Neural progenitor cell (in vitro differentiated cells): ENCODE results near the gene IGHMBP2. TPM values are rescaled to one million over a fixed set of nuclear protein-coding genes. Genes with fewer than 3 reads are reported as not detected.
A peak's percentile ranks its signal among the peaks of the same experiment; 100 is the strongest.

Experiments
- DNase-seq: peaks from one replicate; pipeline ENCODE4 v3.0.0-alpha.2; 2016; ENCODE audit warnings: low spot score
- H2AFZ ChIP-seq: fragments of 200-600 bp; sonication (generic); replicated peaks from 2 replicates; pipeline ENCODE4 v1.6.1; 2016; ENCODE audit warnings: antibody characterized with exemption
- H3F3A ChIP-seq: fragments of 200-600 bp; sonication (generic); 2 replicates; pipeline ENCODE4 v1.6.1; 2016; ENCODE audit warnings: antibody characterized with exemption, low read depth
- H3K27ac ChIP-seq: fragments of 200-600 bp; sonication (generic); 2 replicates; pipeline ENCODE4 v1.5.1; 2016; ENCODE audit warnings: mild to moderate bottlenecking
- H3K27me3 ChIP-seq: fragments of 200-600 bp; sonication (generic); 2 replicates; pipeline ENCODE4 v1.6.1; 2016; ENCODE audit warnings: mild to moderate bottlenecking, moderate library complexity
- H3K36me3 ChIP-seq: fragments of 200-600 bp; sonication (generic); 2 replicates; pipeline ENCODE4 v1.5.1; 2016
- H3K4me1 ChIP-seq: fragments of 200-600 bp; sonication (generic); 2 replicates; pipeline ENCODE4 v1.6.1; 2016; ENCODE audit warnings: mixed run types
- H3K4me2 ChIP-seq: fragments of 200-600 bp; sonication (generic); 2 replicates; pipeline ENCODE4 v1.6.1; 2016
- H3K4me3 ChIP-seq: fragments of 200-600 bp; sonication (generic); 2 replicates; pipeline ENCODE4 v1.5.1; 2016
- H3K79me2 ChIP-seq: fragments of 200-600 bp; sonication (generic); 2 replicates; pipeline ENCODE4 v1.6.1; 2016; ENCODE audit warnings: low read depth
- H3K9ac ChIP-seq: fragments of 200-600 bp; sonication (generic); 2 replicates; pipeline ENCODE4 v1.6.1; 2016
- H3K9me3 ChIP-seq: fragments of 200-600 bp; sonication (generic); 2 replicates; pipeline ENCODE4 v1.5.1; 2016; ENCODE audit warnings: low read depth
- H4K20me1 ChIP-seq: fragments of 200-600 bp; sonication (generic); 2 replicates; pipeline ENCODE4 v1.6.1; 2016; ENCODE audit warnings: low read depth
- H3K27ac Mint-ChIP-seq: 3 replicates; pipeline ENCODE4 v1.8.0; 2021; ENCODE audit warnings: mixed read lengths
- H3K27me3 Mint-ChIP-seq: 2 replicates; pipeline ENCODE4 v1.8.0; 2022; ENCODE audit warnings: low read depth, mild to moderate bottlenecking, inconsistent platforms, moderate library complexity, mixed read lengths; ENCODE audit not compliant: insufficient read depth
- H3K36me3 Mint-ChIP-seq: 3 replicates; pipeline ENCODE4 v1.8.0; 2021; ENCODE audit warnings: mixed read lengths
- H3K4me1 Mint-ChIP-seq: 3 replicates; pipeline ENCODE4 v1.8.0; 2021; ENCODE audit warnings: mixed read lengths
- H3K4me3 Mint-ChIP-seq: 3 replicates; pipeline ENCODE4 v1.8.0; 2021; ENCODE audit warnings: mild to moderate bottlenecking, moderate library complexity, mixed read lengths
- H3K9me3 Mint-ChIP-seq: 3 replicates; pipeline ENCODE4 v1.8.0; 2020; ENCODE audit warnings: mixed read lengths
- CTCF ChIP-seq: fragments of 200-600 bp; sonication (generic); IDR thresholded peaks from 2 replicates; pipeline ENCODE4 v1.5.1; 2017; ENCODE audit warnings: antibody characterized with exemption, mild to moderate bottlenecking
- EZH2 ChIP-seq: fragments of 200-600 bp; sonication (generic); IDR thresholded peaks from 2 replicates; pipeline ENCODE4 v1.6.1; 2017; ENCODE audit warnings: antibody characterized with exemption, mild to moderate bottlenecking, moderate library complexity
- EZH2phosphoT487 ChIP-seq: fragments of 200-600 bp; sonication (generic); IDR thresholded peaks from 2 replicates; pipeline ENCODE4 v1.6.1; 2017; ENCODE audit warnings: antibody characterized with exemption
- total RNA-seq: library from RNA; depleted of rRNA; stranded (reverse); fragments of >200 nt; gene quantifications from 2 replicates; pipeline ENCODE4 v1.2.3, GENCODE V29; 2015; ENCODE audit warnings: low replicate concordance

IGHMBP2 gene
- total RNA-seq, 1 donor from 2014 or later, result 13.6 TPM

- Histone ChIP-seq H3K79me2 (no peaks in the 10 kb centered on the region), H3K4me2 (no peak overlapping the region), H3K27ac (no peak overlapping the region), H3K27me3 (no peaks in the 10 kb centered on the region), H3K4me1 (no peaks in the 10 kb centered on the region), H2AFZ (no peak overlapping the region), H3K36me3 (no peaks in the 10 kb centered on the region), H3K4me3 (no peak overlapping the region), H4K20me1 (peaks cover 6% of the 10 kb centered on the region), H3K9ac (no peak overlapping the region), H3F3A (no peaks in the 10 kb centered on the region), H3K9me3 (no peaks in the 10 kb centered on the region)
- DNase-seq, result peak; percentile 71
- Mint-ChIP-seq H3K4me1 (peaks cover 2% of the 10 kb centered on the region), H3K27ac (no peak overlapping the region), H3K4me3 (no peak overlapping the region), H3K36me3 (peaks cover 15% of the 10 kb centered on the region), H3K9me3 (no peaks in the 10 kb centered on the region), H3K27me3 (peaks cover 2% of the 10 kb centered on the region)
- TF ChIP-seq EZH2phosphoT487 (no peak), EZH2 (no peak), CTCF (peak; percentile 66)
Measured at GRCh38 chr11:68889948-68890446, 13.7 kb upstream of the IGHMBP2 start.

- no peak overlapping the region for H3K9ac ChIP-seq
- no peak overlapping the region for H3K27ac Mint-ChIP-seq
Measured at GRCh38 chr11:68890490-68891231, 13.0 kb upstream of the IGHMBP2 start.

GRCh38 chr11:68891351-68891948 is 12.2 kb upstream of the IGHMBP2 start:
- Histone ChIP-seq H4K20me1 (peaks cover 6% of the 10 kb centered on the region), H3K4me1 (no peaks in the 10 kb centered on the region), H3K4me3 (no peak overlapping the region), H3K79me2 (no peaks in the 10 kb centered on the region), H3K27me3 (no peaks in the 10 kb centered on the region), H3K9ac (no peak overlapping the region), H2AFZ (no peak overlapping the region), H3K9me3 (no peaks in the 10 kb centered on the region), H3K27ac (no peak overlapping the region), H3F3A (no peaks in the 10 kb centered on the region), H3K4me2 (no peak overlapping the region), H3K36me3 (no peaks in the 10 kb centered on the region)
- Mint-ChIP-seq H3K27ac (no peak overlapping the region), H3K9me3 (no peaks in the 10 kb centered on the region), H3K36me3 (peaks cover 15% of the 10 kb centered on the region), H3K4me3 (no peak overlapping the region), H3K27me3 (peaks cover 2% of the 10 kb centered on the region), H3K4me1 (peaks cover 2% of the 10 kb centered on the region)
- no peak for TF ChIP-seq EZH2
- no peak for TF ChIP-seq CTCF
- no peak for TF ChIP-seq EZH2phosphoT487
- no peak for DNase-seq

More at GRCh38 chr11:68890490-68891231, 13.0 kb upstream of the IGHMBP2 start:
- Mint-ChIP-seq H3K36me3 (peaks cover 15% of the 10 kb centered on the region), H3K9me3 (no peaks in the 10 kb centered on the region), H3K4me1 (peaks cover 2% of the 10 kb centered on the region), H3K27me3 (peaks cover 2% of the 10 kb centered on the region), H3K4me3 (no peak overlapping the region)
- H3F3A ChIP-seq, result no peaks in the 10 kb centered on the region
- H3K36me3 ChIP-seq, result no peaks in the 10 kb centered on the region
- H3K9me3 ChIP-seq, result no peaks in the 10 kb centered on the region
- H3K27ac ChIP-seq, result no peak overlapping the region
- peaks cover 6% of the 10 kb centered on the region for H4K20me1 ChIP-seq
- no peak overlapping the region for H2AFZ ChIP-seq
- no peaks in the 10 kb centered on the region for H3K79me2 ChIP-seq
- no peaks in the 10 kb centered on the region for H3K4me1 ChIP-seq
- DNase-seq, result no peak
- TF ChIP-seq CTCF, result no peak
- no peak for TF ChIP-seq EZH2
- TF ChIP-seq EZH2phosphoT487, result no peak
- H3K4me3 ChIP-seq, result no peak overlapping the region
- no peaks in the 10 kb centered on the region for H3K27me3 ChIP-seq
- no peak overlapping the region for H3K4me2 ChIP-seq
